GM12801 (cell line): ENCODE data around the gene UFC1.

Experiments used
- CTCF ChIP-seq: IDR thresholded peaks from one replicate; pipeline ENCODE4 v1.5.1; 2011; ENCODE audit warnings: control low read depth; ENCODE audit not compliant: insufficient read length; ENCODE audit errors: extremely low read depth

The UFC1 gene

GRCh38 chr1:161159087-161159912, 5.5 kb downstream of the UFC1 start, which contains the start of gene USP21:
Gene USP21 (plus strand): TSS chr1:161159500. CDS start chr1:161160641, 1,141 bp downstream.
- TF ChIP-seq CTCF, result no peak

GRCh38 chr1:161159913-161160243, 6.1 kb downstream of the UFC1 start:
- no peak for TF ChIP-seq CTCF

GRCh38 chr1:161160671-161161145, 6.9 kb downstream of the UFC1 start:
- no peak for TF ChIP-seq CTCF

DNA sequence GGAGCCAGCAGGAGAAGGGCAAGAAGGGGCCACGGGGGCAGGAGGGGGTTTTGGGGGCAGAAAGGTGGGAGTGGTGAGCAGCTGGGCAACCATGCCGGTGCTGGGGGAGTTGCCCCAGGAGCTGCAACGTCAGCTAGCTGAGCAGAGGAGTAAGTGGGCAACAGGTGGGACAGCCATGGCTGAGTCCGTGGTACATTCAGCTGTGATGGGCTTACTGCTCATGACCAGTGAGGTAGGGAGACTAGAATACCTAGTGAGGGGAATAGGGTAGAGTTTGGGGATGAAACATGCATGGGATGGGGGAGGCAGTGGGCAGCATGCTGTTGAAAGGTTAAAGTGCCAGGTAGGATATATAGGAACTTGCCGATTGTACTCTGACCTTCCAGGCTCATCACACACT, 7.9 kb downstream of the UFC1 start:
- TF ChIP-seq CTCF, result no peak

- TF ChIP-seq CTCF, result no peak
Measured at GRCh38 chr1:161162052-161162451, 8.3 kb downstream of the UFC1 start.

DNA sequence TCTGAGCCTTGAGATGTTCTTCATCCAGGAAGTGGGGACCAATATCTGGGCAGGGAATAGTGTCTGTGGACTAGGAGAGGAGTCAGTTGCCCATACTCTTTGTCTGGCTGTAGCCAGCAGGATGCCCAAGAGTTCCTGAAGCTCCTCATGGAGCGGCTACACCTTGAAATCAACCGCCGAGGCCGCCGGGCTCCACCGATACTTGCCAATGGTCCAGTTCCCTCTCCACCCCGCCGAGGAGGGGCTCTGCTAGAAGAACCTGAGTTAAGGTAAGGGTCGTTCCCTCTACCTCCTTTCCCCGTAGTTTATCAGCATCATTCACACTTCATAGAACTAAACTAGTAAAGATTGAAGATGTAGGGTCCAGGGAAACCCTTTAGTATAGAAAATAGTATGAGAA, 9.0 kb downstream of the UFC1 start:
- TF ChIP-seq CTCF, result no peak

GRCh38 chr1:161163793-161164192, 10.0 kb downstream of the UFC1 start:
- TF ChIP-seq CTCF, result no peak
